ENCODE data around the gene TAAR5. TPM values are rescaled to one million over a fixed set of nuclear protein-coding genes. Genes with fewer than 3 reads are reported as not detected.

Gene TAAR5
- total RNA-seq, 4 donors from 2014 or later: not detected

DNA sequence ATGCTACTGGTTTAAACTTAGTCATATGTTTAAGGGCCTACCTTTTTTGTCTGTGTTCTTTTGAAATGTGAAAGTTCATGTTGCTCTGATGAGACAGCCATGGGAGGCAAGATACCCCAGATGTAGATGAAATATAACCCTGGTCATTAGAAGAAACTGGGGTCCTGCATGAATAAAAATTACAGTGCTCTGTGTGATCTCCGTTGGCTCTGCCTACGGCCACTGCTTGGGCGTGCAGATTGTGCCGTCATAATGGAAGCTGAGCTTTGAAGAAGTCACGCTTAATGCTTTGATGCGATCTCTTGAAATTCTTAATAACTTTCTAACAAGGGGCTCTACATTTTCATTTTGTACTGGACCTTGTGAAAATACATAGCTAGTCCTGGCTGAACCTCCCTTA is 34.6 kb upstream of the TAAR5 start, which contains the start of gene TAAR2:
Gene TAAR2, minus strand, starts transcription at position 101 of the 400 bp plus-strand sequence. Its CDS starts 0 bp downstream, at position 101.
- DNase-seq (no peak), ATAC-seq (no peak)
- in situ Hi-C loops (cut with MboI; ENCODE audit: low sequenced_read_pairs in 4 of 4) (no loop called here), intact Hi-C loops (cut with DNase I; ENCODE audit: low total_unique reads) (no loop called here)
- TF ChIP-seq POLR2A (IDR thresholded peaks at IDR 0.05): no peak
- TF ChIP-seq, protein P1, sequence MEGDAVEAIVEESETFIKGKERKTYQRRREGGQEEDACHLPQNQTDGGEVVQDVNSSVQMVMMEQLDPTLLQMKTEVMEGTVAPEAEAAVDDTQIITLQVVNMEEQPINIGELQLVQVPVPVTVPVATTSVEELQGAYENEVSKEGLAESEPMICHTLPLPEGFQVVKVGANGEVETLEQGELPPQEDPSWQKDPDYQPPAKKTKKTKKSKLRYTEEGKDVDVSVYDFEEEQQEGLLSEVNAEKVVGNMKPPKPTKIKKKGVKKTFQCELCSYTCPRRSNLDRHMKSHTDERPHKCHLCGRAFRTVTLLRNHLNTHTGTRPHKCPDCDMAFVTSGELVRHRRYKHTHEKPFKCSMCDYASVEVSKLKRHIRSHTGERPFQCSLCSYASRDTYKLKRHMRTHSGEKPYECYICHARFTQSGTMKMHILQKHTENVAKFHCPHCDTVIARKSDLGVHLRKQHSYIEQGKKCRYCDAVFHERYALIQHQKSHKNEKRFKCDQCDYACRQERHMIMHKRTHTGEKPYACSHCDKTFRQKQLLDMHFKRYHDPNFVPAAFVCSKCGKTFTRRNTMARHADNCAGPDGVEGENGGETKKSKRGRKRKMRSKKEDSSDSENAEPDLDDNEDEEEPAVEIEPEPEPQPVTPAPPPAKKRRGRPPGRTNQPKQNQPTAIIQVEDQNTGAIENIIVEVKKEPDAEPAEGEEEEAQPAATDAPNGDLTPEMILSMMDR (IDR thresholded peaks at IDR 0.05 in 4 of 5, conservative IDR thresholded peaks at IDR 0.05 in 1 of 5): no peak
- Histone ChIP-seq H3K36me3 (no peaks in the 10 kb centered on the region), H3K27ac (no peak within 1 kb of the TSS), H3K4me1 (no peaks in the 10 kb centered on the region), H3K9me3 (no peaks in the 10 kb centered on the region), H3K27me3 (peaks cover 0 to 2% (median 0%) of the 10 kb centered on the region in 3 donors), H3K4me3 (no peak within 1 kb of the TSS)

DNA sequence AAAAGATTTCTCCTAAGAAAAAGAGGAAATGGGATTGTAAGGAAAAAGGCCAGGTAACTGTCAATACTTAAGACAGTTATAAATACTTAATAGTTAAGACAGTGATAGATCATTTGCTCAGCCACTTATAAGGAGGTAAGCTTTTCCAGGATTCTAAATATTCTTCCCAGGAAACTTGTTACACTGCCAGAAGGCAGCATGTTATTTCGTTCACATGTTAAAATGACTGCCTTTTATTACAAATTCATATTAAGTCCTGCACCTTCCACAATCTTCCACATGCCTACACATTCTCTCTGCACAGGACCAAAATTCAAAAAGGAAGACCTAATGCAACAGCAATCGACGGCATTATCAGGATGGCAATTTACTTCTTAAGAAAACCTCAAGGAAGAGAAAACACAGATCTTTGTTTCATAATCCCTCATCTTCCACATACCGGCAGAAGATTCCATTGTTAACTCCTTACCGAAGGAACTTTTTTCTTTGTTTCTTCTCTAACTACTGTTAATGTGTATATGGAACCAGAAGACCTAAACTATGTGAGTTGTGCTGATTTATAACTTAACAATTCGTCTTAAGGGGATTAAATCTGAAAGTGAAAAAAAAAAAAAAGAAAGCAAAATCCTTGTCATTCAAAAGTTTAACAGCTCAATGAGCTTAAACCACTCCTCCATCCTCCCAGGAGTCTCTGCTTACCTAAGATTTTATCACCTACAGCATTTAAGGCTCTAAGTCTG is 33.7 kb upstream of the TAAR5 start:
- H3K27me3 ChIP-seq: peaks cover 0 to 2% (median 0%) of the 10 kb centered on the region in 3 donors
- ATAC-seq: no peak
- DNase-seq: no peak
- in situ Hi-C loops (cut with MboI; ENCODE audit: low sequenced_read_pairs in 4 of 4) (no loop called here), intact Hi-C loops (cut with DNase I; ENCODE audit: low total_unique reads) (no loop called here)
- H3K36me3 ChIP-seq: no peaks in the 10 kb centered on the region
- H3K9me3 ChIP-seq: no peaks in the 10 kb centered on the region
- no peaks in the 10 kb centered on the region for H3K4me1 ChIP-seq
- TF ChIP-seq, protein P1 (IDR thresholded peaks at IDR 0.05 in 4 of 5, conservative IDR thresholded peaks at IDR 0.05 in 1 of 5): no peak
- no peak for TF ChIP-seq POLR2A (IDR thresholded peaks at IDR 0.05)
- H3K27ac ChIP-seq: no peak overlapping the region
- H3K4me3 ChIP-seq: no peak overlapping the region

DNA sequence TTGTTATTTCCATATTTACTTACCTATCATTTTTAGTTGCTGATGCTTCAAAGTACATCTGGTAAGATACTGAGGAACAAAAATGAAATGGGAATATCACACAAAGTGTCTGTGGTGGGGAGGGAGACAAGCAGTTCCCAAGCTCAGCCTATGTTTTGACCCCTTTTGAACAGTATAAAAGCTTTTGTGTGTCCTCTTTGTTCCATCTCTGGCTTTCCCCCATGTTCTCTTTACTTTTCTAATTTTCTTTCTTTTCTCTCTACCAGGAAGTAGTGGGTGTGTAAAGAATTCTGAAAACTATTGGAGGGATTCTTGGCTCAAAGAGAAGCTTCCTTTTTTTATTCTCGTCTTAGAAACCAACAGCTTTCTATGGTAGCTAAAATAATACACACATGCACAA is 27.1 kb upstream of the TAAR5 start:
- intact Hi-C loops (cut with DNase I; ENCODE audit: low total_unique reads): no loop called here
- in situ Hi-C loops (cut with MboI; ENCODE audit: low sequenced_read_pairs in 4 of 4): no loop called here
- no peak for ATAC-seq
- Histone ChIP-seq H3K27me3 (no peaks in the 10 kb centered on the region), H3K36me3 (no peaks in the 10 kb centered on the region), H3K4me1 (no peaks in the 10 kb centered on the region), H3K9me3 (no peaks in the 10 kb centered on the region), H3K27ac (no peak overlapping the region), H3K4me3 (no peak overlapping the region)
- TF ChIP-seq, protein P1 (IDR thresholded peaks at IDR 0.05 in 4 of 5, conservative IDR thresholded peaks at IDR 0.05 in 1 of 5): no peak
- TF ChIP-seq POLR2A (IDR thresholded peaks at IDR 0.05): no peak
- DNase-seq: no peak

DNA sequence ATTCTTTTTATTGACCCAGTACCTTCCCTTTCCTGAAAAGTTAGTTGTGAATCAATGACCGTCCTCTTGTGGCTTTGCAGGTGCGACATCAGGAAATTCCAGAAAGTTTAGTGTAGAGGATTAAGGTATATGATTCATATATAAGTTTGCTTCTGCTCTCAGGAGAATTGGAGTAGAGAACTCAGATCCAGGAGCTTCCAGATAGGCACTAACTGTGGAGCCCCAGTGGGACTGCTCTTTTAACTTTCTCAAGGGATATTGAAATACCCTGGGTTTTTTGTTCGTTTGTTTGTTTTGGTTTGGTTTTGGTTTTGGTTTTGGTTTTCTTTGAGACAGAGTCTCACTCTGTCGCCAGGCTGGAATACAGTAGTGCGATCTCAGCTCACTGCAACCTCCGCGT is 25.0 kb upstream of the TAAR5 start:
- TF ChIP-seq POLR2A (IDR thresholded peaks at IDR 0.05): no peak
- TF ChIP-seq, protein P1 (IDR thresholded peaks at IDR 0.05 in 4 of 5, conservative IDR thresholded peaks at IDR 0.05 in 1 of 5): no peak
- Histone ChIP-seq H3K4me3 (no peak overlapping the region), H3K9me3 (no peaks in the 10 kb centered on the region), H3K36me3 (no peaks in the 10 kb centered on the region), H3K27me3 (no peaks in the 10 kb centered on the region), H3K4me1 (no peaks in the 10 kb centered on the region), H3K27ac (no peak overlapping the region)
- DNase-seq: no peak
- intact Hi-C loops (cut with DNase I; ENCODE audit: low total_unique reads) (no loop called here), in situ Hi-C loops (cut with MboI; ENCODE audit: low sequenced_read_pairs in 4 of 4) (no loop called here)
- ATAC-seq: no peak

Data from gastrocnemius medialis (tissue), 4 donors.